ENCODE results near the gene CLEC5A. TPM values are rescaled to one million over a fixed set of nuclear protein-coding genes. Genes with fewer than 3 reads are reported as not detected.

CLEC5A gene
- total RNA-seq: not detected in 2 replicates

DNA sequence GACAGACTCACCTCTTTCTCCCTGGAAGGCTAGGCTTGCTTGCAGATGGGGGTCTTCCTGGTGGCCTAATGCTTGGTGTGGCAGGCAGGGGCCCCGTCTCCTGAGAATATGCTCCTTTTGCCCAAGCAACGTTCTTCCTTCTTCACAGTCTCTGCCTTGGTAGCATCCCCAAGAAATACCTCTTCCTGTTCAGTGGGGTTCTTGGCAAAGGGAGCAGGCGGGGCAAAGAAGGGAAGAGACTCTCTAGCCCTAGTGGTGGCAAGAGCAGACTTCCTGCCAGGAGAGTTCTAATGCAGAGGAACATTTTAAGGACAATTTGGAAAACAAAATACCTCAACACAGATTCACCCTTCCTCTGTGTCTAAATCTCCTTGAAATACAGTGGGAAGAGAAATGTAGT lies at the start of gene CLEC5A:
CLEC5A (minus strand) TSS at position 179 of the 400 bp plus-strand sequence. CDS start 682 bp downstream, outside the sequence.

DNA sequence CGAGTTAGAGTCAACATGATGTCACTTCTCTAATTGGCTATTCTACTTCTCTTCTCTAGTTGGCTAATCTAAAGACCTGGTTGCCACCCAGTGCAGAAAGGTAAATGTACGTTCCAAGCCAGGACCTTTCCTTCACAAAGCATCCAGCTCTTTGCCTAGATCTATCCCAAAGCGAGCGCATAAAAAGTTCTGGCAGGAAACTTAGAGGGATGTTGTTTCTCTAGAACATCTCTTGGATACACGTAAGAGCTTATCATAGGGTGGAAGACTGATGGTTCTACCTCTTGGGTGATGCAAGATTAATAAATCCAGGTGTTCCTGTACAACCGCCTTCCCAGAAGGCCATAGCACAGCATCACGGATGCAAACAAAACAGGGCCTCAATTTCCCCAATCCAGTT lies 26.9 kb upstream of the CLEC5A start, which contains the start of gene TAS2R38:
TAS2R38 (minus strand) TSS at position 101 of the 400 bp plus-strand sequence; CDS start at position 17, 84 bp downstream.

DNA sequence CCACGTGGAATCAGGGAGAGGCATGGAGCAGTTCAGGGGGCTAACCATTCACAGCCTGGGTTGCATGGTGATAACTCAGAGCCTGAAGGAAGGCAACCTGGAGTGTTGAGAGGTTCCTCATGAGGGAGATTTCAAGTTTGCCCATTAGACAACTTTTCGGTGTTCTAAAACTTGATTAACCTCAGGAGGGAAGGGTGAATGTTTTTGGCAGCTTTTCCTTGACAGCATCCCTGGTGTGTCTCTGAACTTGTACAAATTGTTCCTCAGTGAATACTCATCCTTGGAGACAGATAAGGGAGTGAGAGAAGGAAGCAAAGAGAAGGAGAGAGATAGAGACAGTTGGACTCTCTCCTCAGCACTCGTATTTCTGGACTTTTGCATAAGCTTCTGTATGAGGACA lies 30.7 kb downstream of the CLEC5A start, which contains the start of gene OR9A4:
OR9A4 (plus strand) TSS at position 301 of the 400 bp plus-strand sequence. CDS start 2,477 bp downstream, outside the sequence.

Other genes starting within 250 kb of the CLEC5A start
- 6.8 and 7.7 TPM in 2 replicates for gene DENND11, start 244.8 kb downstream of the CLEC5A start, total RNA-seq
- gene WEE2, start 238.6 kb downstream of the CLEC5A start, total RNA-seq: not detected in 2 replicates
- gene SSBP1, start 208.6 kb downstream of the CLEC5A start, total RNA-seq: 125 and 132 TPM in 2 replicates
- gene TAS2R3, start 182.9 kb downstream of the CLEC5A start, total RNA-seq: 1.2 and 2.5 TPM in 2 replicates
- gene TAS2R4, start 170.3 kb downstream of the CLEC5A start, total RNA-seq: 1.2 and 1.4 TPM in 2 replicates
- 1.2 and 1.5 TPM in 2 replicates for gene TAS2R5, start 156.8 kb downstream of the CLEC5A start, total RNA-seq
- not detected in 2 replicates for gene PRSS37, start 105.5 kb downstream of the CLEC5A start, total RNA-seq
- gene OR9A4, start 30.6 kb downstream of the CLEC5A start, total RNA-seq: not detected in 2 replicates
- gene TAS2R38, start 26.8 kb upstream of the CLEC5A start, total RNA-seq: not detected in 2 replicates
- gene MGAM, start 48.9 kb upstream of the CLEC5A start, total RNA-seq: 0.05 TPM in 1 of 2 replicates, not detected in the other
- not detected in 2 replicates for gene MGAM2, start 164.7 kb upstream of the CLEC5A start, total RNA-seq

Measured in smooth muscle cell of the umbilical artery (primary cell).